Large intestine (tissue), 3 donors: Measurements from ENCODE around the gene OSTM1. TPM values are rescaled to one million over a fixed set of nuclear protein-coding genes. Genes with fewer than 3 reads are reported as not detected.
"Not testable (repeated sequence)": the region's sequence is repeated elsewhere in the genome, so short reads cannot be mapped to it uniquely, and the experiment has no call there.

Experiments
- DNase-seq, 2 donors: peaks; one replicate each; pipeline versions ENCODE4 v3.0.0 to v3.0.0-alpha.2; 2013
- H3K27ac ChIP-seq: one replicate; pipeline ENCODE4 v1.5.1; 2013; ENCODE audit warnings: low read length
- H3K27me3 ChIP-seq: 2 replicates; pipeline ENCODE4 v1.6.1; 2013; ENCODE audit warnings: low read length; ENCODE audit not compliant: control insufficient read depth, insufficient read depth
- H3K36me3 ChIP-seq: 2 replicates; pipeline ENCODE4 v1.6.1; 2013; ENCODE audit warnings: low read length; ENCODE audit not compliant: control insufficient read depth, insufficient read depth
- H3K4me1 ChIP-seq: one replicate; pipeline ENCODE4 v1.6.1; 2013; ENCODE audit warnings: low read length; ENCODE audit not compliant: control insufficient read depth, insufficient read depth
- H3K4me3 ChIP-seq: one replicate; pipeline ENCODE4 v1.5.1; 2013; ENCODE audit warnings: low read length
- H3K9me3 ChIP-seq: one replicate; pipeline ENCODE4 v1.6.1; 2013; ENCODE audit warnings: mild to moderate bottlenecking, low read depth, low read length, moderate library complexity; ENCODE audit not compliant: control insufficient read depth
- WGBS: methylation state at CpG from one replicate; pipeline ENCODE4 v1.1.5; 2013; ENCODE audit warnings: low lambda C conversion rate; ENCODE audit not compliant: insufficient coverage; 5-methylcytosine and 5-hydroxymethylcytosine counted together
- polyA plus RNA-seq: library from polyadenylated mRNA; unstranded; fragments of 120-200 nt; gene quantifications from one replicate; pipeline ENCODE4 v1.2.1, GENCODE V29; 2013

Gene OSTM1
- polyA plus RNA-seq, 1 donor: 20.4 TPM

GRCh38 chr6:108027056-108027455, 47.5 kb downstream of the OSTM1 start:
- H3K27ac ChIP-seq: no peak overlapping the region
- peaks cover 13% of the 10 kb centered on the region for H3K4me1 ChIP-seq
- H3K27me3 ChIP-seq: no peaks in the 10 kb centered on the region
- no peak overlapping the region for H3K4me3 ChIP-seq
- H3K9me3 ChIP-seq: peaks cover 3% of the 10 kb centered on the region
- no peaks in the 10 kb centered on the region for H3K36me3 ChIP-seq
- 100% methylated on average over 1 of the region's 3 CpGs for WGBS
- DNase-seq: no peak

- DNase-seq: no peak
- Histone ChIP-seq H3K27me3 (no peaks in the 10 kb centered on the region), H3K27ac (no peak overlapping the region), H3K36me3 (no peaks in the 10 kb centered on the region), H3K4me1 (peaks cover 4% of the 10 kb centered on the region), H3K4me3 (no peak overlapping the region), H3K9me3 (no peaks in the 10 kb centered on the region)
- 100% methylated on average over 1 of the region's 6 CpGs for WGBS
Measured at GRCh38 chr6:108024427-108025073, 50.0 kb downstream of the OSTM1 start.

- no peak overlapping the region for H3K4me3 ChIP-seq
- no peak overlapping the region for H3K27ac ChIP-seq
- WGBS: no CpG with 5 or more reads among the region's 6 CpGs
- H3K27me3 ChIP-seq: no peaks in the 10 kb centered on the region
- no peaks in the 10 kb centered on the region for H3K36me3 ChIP-seq
- DNase-seq: no peak
- peaks cover 3% of the 10 kb centered on the region for H3K4me1 ChIP-seq
- peaks cover 2% of the 10 kb centered on the region for H3K9me3 ChIP-seq
Measured at GRCh38 chr6:108020472-108021116, 53.9 kb downstream of the OSTM1 start.

- not testable (repeated sequence) for DNase-seq, H3K4me1 ChIP-seq, H3K4me3 ChIP-seq, H3K9me3 ChIP-seq, H3K27me3 ChIP-seq, H3K36me3 ChIP-seq
- WGBS: 60% methylated on average over 1 of the region's 6 CpGs
- peak overlapping the region; percentile 28 for H3K27ac ChIP-seq
Measured at GRCh38 chr6:108016283-108016682, 58.3 kb downstream of the OSTM1 start.

- no peak for DNase-seq
- H3K9me3 ChIP-seq: peaks cover 3% of the 10 kb centered on the region
- H3K36me3 ChIP-seq: no peaks in the 10 kb centered on the region
- no peak overlapping the region for H3K27ac ChIP-seq
- peaks cover 7% of the 10 kb centered on the region for H3K4me1 ChIP-seq
- 47% methylated on average over 2 of the region's 6 CpGs for WGBS
- H3K4me3 ChIP-seq: no peak overlapping the region
- no peaks in the 10 kb centered on the region for H3K27me3 ChIP-seq
Measured at GRCh38 chr6:108013787-108014439, 60.6 kb downstream of the OSTM1 start.

GRCh38 chr6:108009894-108010293, 64.6 kb downstream of the OSTM1 start:
- H3K27me3 ChIP-seq: no peaks in the 10 kb centered on the region
- H3K9me3 ChIP-seq: peaks cover 4% of the 10 kb centered on the region
- no peak overlapping the region for H3K4me3 ChIP-seq
- no peaks in the 10 kb centered on the region for H3K36me3 ChIP-seq
- H3K4me1 ChIP-seq: no peaks in the 10 kb centered on the region
- no peak for DNase-seq
- no peak overlapping the region for H3K27ac ChIP-seq

GRCh38 chr6:108009258-108009657, 65.3 kb downstream of the OSTM1 start:
- no CpG with 5 or more reads among the region's 1 CpG for WGBS
- not testable (repeated sequence) for H3K36me3 ChIP-seq, DNase-seq, H3K4me3 ChIP-seq, H3K27ac ChIP-seq, H3K4me1 ChIP-seq, H3K9me3 ChIP-seq, H3K27me3 ChIP-seq

GRCh38 chr6:108008363-108008762, 66.2 kb downstream of the OSTM1 start:
- H3K27ac ChIP-seq: no peak overlapping the region
- H3K9me3 ChIP-seq: peaks cover 8% of the 10 kb centered on the region
- peaks cover 3% of the 10 kb centered on the region for H3K4me1 ChIP-seq
- no peaks in the 10 kb centered on the region for H3K36me3 ChIP-seq
- no peaks in the 10 kb centered on the region for H3K27me3 ChIP-seq
- WGBS: 80% methylated on average over 1 of the region's 1 CpG
- DNase-seq: no peak
- no peak overlapping the region for H3K4me3 ChIP-seq

- no peak overlapping the region for H3K4me3 ChIP-seq
- DNase-seq: no peak
- H3K9me3 ChIP-seq: peaks cover 8% of the 10 kb centered on the region
- H3K27ac ChIP-seq: no peak overlapping the region
- H3K36me3 ChIP-seq: no peaks in the 10 kb centered on the region
- peaks cover 21% of the 10 kb centered on the region for H3K4me1 ChIP-seq
- no CpG with 5 or more reads among the region's 3 CpGs for WGBS
- no peaks in the 10 kb centered on the region for H3K27me3 ChIP-seq
Measured at GRCh38 chr6:108005961-108006360, 68.6 kb downstream of the OSTM1 start.

GRCh38 chr6:108004861-108005260, 69.7 kb downstream of the OSTM1 start:
- H3K36me3 ChIP-seq: no peaks in the 10 kb centered on the region
- no peak overlapping the region for H3K4me3 ChIP-seq
- no peaks in the 10 kb centered on the region for H3K27me3 ChIP-seq
- peaks cover 8% of the 10 kb centered on the region for H3K9me3 ChIP-seq
- 100% methylated on average over 3 of the region's 15 CpGs for WGBS
- H3K27ac ChIP-seq: no peak overlapping the region
- no peak for DNase-seq
- peaks cover 21% of the 10 kb centered on the region for H3K4me1 ChIP-seq
